Mesothelial cell of epicardium (in vitro differentiated cells): ENCODE measurements around the gene P2RY14. TPM values are rescaled to one million over a fixed set of nuclear protein-coding genes. Genes with fewer than 3 reads are reported as not detected.

Source experiments
- DNase-seq, 2 experiments: peaks; one replicate each; pipeline ENCODE4 v3.0.0; 2021; ENCODE audit warnings: low spot score in 2 of 2; ENCODE audit not compliant: unreplicated experiment in 2 of 2
- H3K27ac Mint-ChIP-seq: 2 replicates; pipeline ENCODE4 v1.8.0; 2021; ENCODE audit warnings: mixed read lengths
- H3K27me3 Mint-ChIP-seq: 2 replicates; pipeline ENCODE4 v1.8.0; 2021; ENCODE audit warnings: low read depth, mixed read lengths
- H3K36me3 Mint-ChIP-seq: 2 replicates; pipeline ENCODE4 v1.8.0; 2021; ENCODE audit warnings: mixed read lengths
- H3K4me1 Mint-ChIP-seq: 2 replicates; pipeline ENCODE4 v1.8.0; 2021; ENCODE audit warnings: mixed read lengths
- H3K4me3 Mint-ChIP-seq: 2 replicates; pipeline ENCODE4 v1.8.0; 2021; ENCODE audit warnings: mild to moderate bottlenecking, moderate library complexity, mixed read lengths
- H3K9me3 Mint-ChIP-seq: 2 replicates; pipeline ENCODE4 v1.8.0; 2021; ENCODE audit warnings: mixed read lengths
- CTCF ChIP-seq: fragments of 200-600 bp; sonication (generic); IDR thresholded peaks from one replicate; pipeline ENCODE4 v1.5.0; 2021; ENCODE audit warnings: antibody characterized with exemption; ENCODE audit not compliant: unreplicated experiment
- total RNA-seq: library from RNA; stranded (reverse); gene quantifications from 3 replicates; pipeline ENCODE4 v1.2.1, GENCODE V29; 2021

Gene P2RY14
- total RNA-seq: 0.11 TPM in 1 of 3 replicates, not detected in the others

- DNase-seq: no peak
- Mint-ChIP-seq H3K4me3 (no peak within 1 kb of the TSS), H3K9me3 (no peaks in the 10 kb centered on the region), H3K36me3 (no peaks in the 10 kb centered on the region), H3K27ac (no peak within 1 kb of the TSS), H3K27me3 (no peaks in the 10 kb centered on the region), H3K4me1 (peaks cover 31% of the 10 kb centered on the region)
- no peak for TF ChIP-seq CTCF
Measured at GRCh38 chr3:151278230-151278629, at the start of gene P2RY14. P2RY14 (minus strand) TSS chr3:151278542; CDS start chr3:151214316, 64,226 bp downstream.

GRCh38 chr3:151327571-151328198 is 49.3 kb upstream of the P2RY14 start:
- DNase-seq: no peak
- Mint-ChIP-seq H3K27me3 (no peaks in the 10 kb centered on the region), H3K36me3 (peaks cover under 1% of the 10 kb centered on the region), H3K4me3 (no peak overlapping the region), H3K4me1 (no peaks in the 10 kb centered on the region), H3K27ac (no peak overlapping the region), H3K9me3 (no peaks in the 10 kb centered on the region)
- peak; percentile 70 for TF ChIP-seq CTCF

GRCh38 chr3:151322511-151322910 is 44.2 kb upstream of the P2RY14 start:
- no peaks in the 10 kb centered on the region for H3K27me3 Mint-ChIP-seq
- peaks cover 34% of the 10 kb centered on the region for H3K4me1 Mint-ChIP-seq
- no peak overlapping the region for H3K4me3 Mint-ChIP-seq
- no peak for DNase-seq
- peaks cover 4% of the 10 kb centered on the region for H3K36me3 Mint-ChIP-seq
- TF ChIP-seq CTCF: no peak
- no peak overlapping the region for H3K27ac Mint-ChIP-seq
- H3K9me3 Mint-ChIP-seq: no peaks in the 10 kb centered on the region

- Mint-ChIP-seq H3K27ac (peak overlapping the region; percentile 0), H3K36me3 (peaks cover 4% of the 10 kb centered on the region), H3K4me1 (peaks cover 38% of the 10 kb centered on the region), H3K27me3 (no peaks in the 10 kb centered on the region), H3K9me3 (no peaks in the 10 kb centered on the region), H3K4me3 (no peak overlapping the region)
- DNase-seq: no peak
- TF ChIP-seq CTCF: no peak
Measured at GRCh38 chr3:151321526-151321925, 43.2 kb upstream of the P2RY14 start.

- H3K27me3 Mint-ChIP-seq: no peaks in the 10 kb centered on the region
- TF ChIP-seq CTCF: no peak
- peaks cover 5% of the 10 kb centered on the region for H3K36me3 Mint-ChIP-seq
- peaks cover 52% of the 10 kb centered on the region for H3K4me1 Mint-ChIP-seq
- no peak for DNase-seq
- no peak overlapping the region for H3K4me3 Mint-ChIP-seq
- peak overlapping the region; percentile 40 for H3K27ac Mint-ChIP-seq
- H3K9me3 Mint-ChIP-seq: peaks cover 4% of the 10 kb centered on the region
Measured at GRCh38 chr3:151320131-151320530, 41.8 kb upstream of the P2RY14 start.
